ENCODE measurements around the gene RASD1. TPM values are rescaled to one million over a fixed set of nuclear protein-coding genes. Genes with fewer than 3 reads are reported as not detected.

Gene RASD1
- total RNA-seq, 2 experiments from 2014 or later: 0.31 to 0.48 TPM

GRCh38 chr17:17516941-17517720, 20.9 kb upstream of the RASD1 start:
- Mint-ChIP-seq H3K36me3 (no peaks in the 10 kb centered on the region), H3K9me3 (no peaks in the 10 kb centered on the region), H3K27me3 (no peaks in the 10 kb centered on the region), H3K27ac (no peak overlapping the region), H3K4me1 (peaks cover 7% of the 10 kb centered on the region), H3K4me3 (no peak overlapping the region)
- DNase-seq: no peak

- Mint-ChIP-seq H3K27ac (no peak overlapping the region), H3K9me3 (no peaks in the 10 kb centered on the region), H3K4me3 (no peak overlapping the region), H3K4me1 (peaks cover 7% of the 10 kb centered on the region), H3K27me3 (no peaks in the 10 kb centered on the region), H3K36me3 (no peaks in the 10 kb centered on the region)
- no peak for DNase-seq
These were observed 20.0 kb upstream of the RASD1 start for GRCh38 chr17:17515934-17516930.

- Mint-ChIP-seq H3K36me3 (no peaks in the 10 kb centered on the region), H3K9me3 (no peaks in the 10 kb centered on the region), H3K4me1 (peaks cover 14% of the 10 kb centered on the region), H3K27ac (no peak overlapping the region), H3K27me3 (no peaks in the 10 kb centered on the region), H3K4me3 (no peak overlapping the region)
- no peak for DNase-seq
These were observed 19.1 kb upstream of the RASD1 start for GRCh38 chr17:17514993-17515933.

DNA sequence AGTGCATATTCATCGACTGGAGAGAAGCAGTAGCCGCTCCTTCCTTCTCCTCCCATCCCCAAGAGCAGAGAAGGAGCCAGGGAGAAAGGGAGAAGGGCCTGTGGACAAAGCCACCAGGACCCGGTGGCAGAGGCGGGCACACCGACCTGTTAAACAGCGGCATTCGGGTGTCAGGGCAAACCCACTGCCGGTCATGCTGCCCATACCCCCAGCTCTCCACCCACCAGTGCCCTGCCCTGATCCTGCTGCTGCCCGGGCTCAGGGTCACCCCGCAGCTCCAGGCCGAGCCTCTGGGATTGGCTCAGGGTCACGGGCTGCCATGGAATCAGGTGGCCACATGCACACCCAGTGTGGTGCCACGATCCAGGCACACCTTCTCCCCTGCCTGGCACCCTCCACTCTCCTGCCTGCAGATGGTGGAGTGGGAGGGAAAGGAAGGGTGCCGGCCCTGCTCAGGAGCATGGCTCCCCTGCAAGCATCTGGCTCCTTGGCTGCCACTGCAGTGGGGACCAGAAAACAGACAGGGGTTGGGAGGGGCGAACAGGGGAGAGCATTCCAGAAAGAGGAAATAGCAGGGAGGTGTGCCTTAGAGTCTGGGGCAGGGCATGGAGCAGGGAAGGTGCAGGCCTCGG, 18.3 kb upstream of the RASD1 start:
- DNase-seq: no peak
- Mint-ChIP-seq H3K4me3 (no peak overlapping the region), H3K4me1 (peaks cover 14% of the 10 kb centered on the region), H3K27ac (no peak overlapping the region), H3K9me3 (no peaks in the 10 kb centered on the region), H3K27me3 (no peaks in the 10 kb centered on the region), H3K36me3 (no peaks in the 10 kb centered on the region)

- H3K27ac Mint-ChIP-seq: no peak overlapping the region
- H3K9me3 Mint-ChIP-seq: no peaks in the 10 kb centered on the region
- H3K27me3 Mint-ChIP-seq: no peaks in the 10 kb centered on the region
- DNase-seq: no peak
- H3K36me3 Mint-ChIP-seq: no peaks in the 10 kb centered on the region
- H3K4me1 Mint-ChIP-seq: peaks cover 14% of the 10 kb centered on the region
- no peak overlapping the region for H3K4me3 Mint-ChIP-seq
These were observed 17.4 kb upstream of the RASD1 start for GRCh38 chr17:17513626-17514025.

- Mint-ChIP-seq H3K36me3 (no peaks in the 10 kb centered on the region), H3K27me3 (no peaks in the 10 kb centered on the region), H3K4me1 (peaks cover 14% of the 10 kb centered on the region), H3K27ac (no peak overlapping the region), H3K9me3 (no peaks in the 10 kb centered on the region), H3K4me3 (no peak overlapping the region)
- no peak for DNase-seq
These were observed 16.7 kb upstream of the RASD1 start for GRCh38 chr17:17512866-17513265.

GRCh38 chr17:17511881-17512858, 16.0 kb upstream of the RASD1 start:
- no peak overlapping the region for H3K4me3 Mint-ChIP-seq
- H3K27me3 Mint-ChIP-seq: no peaks in the 10 kb centered on the region
- H3K9me3 Mint-ChIP-seq: no peaks in the 10 kb centered on the region
- H3K27ac Mint-ChIP-seq: no peak overlapping the region
- DNase-seq: no peak
- peaks cover 14% of the 10 kb centered on the region for H3K4me1 Mint-ChIP-seq
- H3K36me3 Mint-ChIP-seq: no peaks in the 10 kb centered on the region

DNA sequence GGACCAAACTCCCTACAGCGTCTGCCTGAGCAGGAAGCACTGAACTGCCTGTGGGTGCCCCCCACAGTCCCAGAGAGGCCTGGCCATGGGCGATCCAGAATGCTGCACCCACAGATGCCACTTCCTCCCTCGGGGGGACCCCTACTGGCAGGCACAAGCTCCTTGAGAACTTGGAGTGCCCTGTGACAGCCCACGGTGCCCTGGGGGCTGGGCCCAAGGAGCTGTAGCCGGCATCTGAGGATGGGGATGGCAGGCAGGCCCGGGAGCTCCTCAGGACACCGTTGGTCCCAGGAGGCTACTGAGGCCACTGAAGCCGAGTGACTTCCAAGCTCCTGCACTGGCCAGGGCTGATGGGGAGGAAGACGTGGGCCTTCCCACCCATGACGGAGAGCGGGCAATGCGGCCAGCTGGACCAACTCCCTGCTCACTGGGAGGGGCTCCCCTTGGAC, 15.1 kb upstream of the RASD1 start:
- Mint-ChIP-seq H3K27me3 (no peaks in the 10 kb centered on the region), H3K27ac (no peak overlapping the region), H3K36me3 (no peaks in the 10 kb centered on the region), H3K9me3 (no peaks in the 10 kb centered on the region), H3K4me1 (peaks cover 11% of the 10 kb centered on the region), H3K4me3 (no peak overlapping the region)
- no peak for DNase-seq

DNA sequence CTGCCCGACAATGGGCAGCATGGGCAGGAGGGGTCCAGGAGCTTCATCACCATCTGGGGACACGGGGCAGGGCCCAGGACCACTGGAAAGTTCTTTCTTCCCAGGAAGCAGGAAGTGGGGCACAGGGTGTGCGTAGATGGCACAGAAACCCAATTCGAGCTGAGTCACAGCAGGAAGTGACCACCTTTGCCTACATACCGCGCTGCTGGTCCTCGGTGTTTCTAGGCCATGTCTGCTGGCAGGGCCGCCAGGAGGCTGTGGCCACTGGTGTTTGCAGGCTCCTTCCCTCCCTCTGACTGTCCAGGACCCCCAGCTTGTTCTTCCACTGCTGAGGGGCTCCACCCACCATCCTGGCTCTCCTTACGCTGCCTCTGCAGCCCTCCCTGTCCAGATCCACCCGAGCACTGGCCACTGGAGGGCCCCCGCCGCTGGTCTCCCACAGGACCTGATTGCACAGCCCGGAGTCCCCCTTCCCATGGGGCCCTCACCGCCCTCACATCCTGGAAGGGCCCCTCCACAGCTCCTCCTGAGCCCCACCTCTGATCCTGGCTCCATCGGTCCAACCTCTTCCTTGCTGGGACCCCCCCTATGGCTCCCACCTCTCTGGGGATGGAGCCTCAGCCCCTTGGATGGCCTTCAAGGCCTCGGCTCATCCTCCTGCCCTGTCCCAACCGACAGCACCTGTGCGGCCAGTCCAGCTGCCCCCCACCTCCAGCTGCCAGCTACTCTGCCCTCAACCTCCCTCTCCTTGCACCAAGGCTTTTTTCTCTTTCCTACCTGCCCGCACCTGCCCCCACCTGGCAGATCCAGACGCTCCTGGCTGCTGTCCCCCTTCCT, 14.5 kb upstream of the RASD1 start:
- Mint-ChIP-seq H3K27ac (no peak overlapping the region), H3K27me3 (no peaks in the 10 kb centered on the region), H3K4me3 (no peak overlapping the region), H3K36me3 (no peaks in the 10 kb centered on the region), H3K4me1 (peaks cover 6% of the 10 kb centered on the region), H3K9me3 (no peaks in the 10 kb centered on the region)
- DNase-seq: no peak

DNA sequence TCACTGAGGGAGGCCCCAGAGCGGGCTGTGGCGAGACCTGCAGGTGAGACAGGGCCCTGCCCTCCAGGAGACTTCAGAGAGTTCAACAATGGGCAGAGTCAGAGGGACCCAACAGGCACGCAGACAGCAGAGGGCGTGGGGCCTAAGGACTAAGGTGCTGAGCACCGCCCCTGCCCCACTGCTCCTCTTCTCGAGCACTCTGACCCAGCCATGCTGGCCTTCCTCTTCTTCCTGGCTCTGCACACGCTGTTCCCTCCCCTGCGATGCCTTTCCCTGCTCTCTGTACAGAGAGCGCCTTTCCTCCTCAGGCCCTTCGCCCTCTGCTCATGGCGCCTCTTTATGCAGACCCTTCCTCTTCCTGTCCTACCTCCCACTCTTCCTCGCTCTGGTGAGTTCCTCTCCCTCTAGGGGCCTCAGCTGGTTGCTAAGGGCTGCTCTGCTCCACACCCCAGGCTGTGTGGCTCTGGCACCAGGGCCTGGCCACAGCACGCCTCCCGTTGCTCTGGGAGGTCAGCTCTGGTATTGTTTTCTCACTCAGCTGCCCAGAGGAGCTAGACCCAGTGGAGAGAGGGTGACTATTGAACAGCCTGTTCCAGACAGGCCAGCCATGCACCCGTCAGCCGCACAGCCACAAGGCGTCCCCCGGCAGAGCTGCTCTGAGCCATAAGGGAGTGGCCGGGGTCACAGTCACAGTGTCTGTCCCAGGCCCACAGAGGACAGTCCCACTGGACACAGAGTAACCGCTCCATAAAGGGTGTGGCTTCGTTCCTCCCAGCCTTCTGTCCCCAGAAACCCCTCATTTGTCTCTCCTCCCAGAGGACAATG, 13.6 kb upstream of the RASD1 start:
- Mint-ChIP-seq H3K27me3 (no peaks in the 10 kb centered on the region), H3K9me3 (no peaks in the 10 kb centered on the region), H3K4me1 (peaks cover 6% of the 10 kb centered on the region), H3K36me3 (no peaks in the 10 kb centered on the region), H3K4me3 (no peak overlapping the region), H3K27ac (no peak overlapping the region)
- DNase-seq: no peak

- no peaks in the 10 kb centered on the region for H3K27me3 Mint-ChIP-seq
- DNase-seq: no peak
- H3K36me3 Mint-ChIP-seq: no peaks in the 10 kb centered on the region
- peaks cover 6% of the 10 kb centered on the region for H3K4me1 Mint-ChIP-seq
- H3K9me3 Mint-ChIP-seq: no peaks in the 10 kb centered on the region
- H3K4me3 Mint-ChIP-seq: no peak overlapping the region
- H3K27ac Mint-ChIP-seq: no peak overlapping the region
These were observed 12.7 kb upstream of the RASD1 start for GRCh38 chr17:17508646-17509591.
